HPDE6-E6E7 (cell line): ENCODE results near the gene ADARB1.

ENCODE experiments used
- DNase-seq: peaks from one replicate; pipeline ENCODE4 v3.0.0; 2011; ENCODE audit warnings: missing footprints; ENCODE audit errors: extremely low spot score

ADARB1 gene

GRCh38 chr21:45149021-45149420 lies 74.6 kb downstream of the ADARB1 start:
- no peak for DNase-seq

GRCh38 chr21:45150638-45151131 lies 76.3 kb downstream of the ADARB1 start:
- DNase-seq: no peak

DNA sequence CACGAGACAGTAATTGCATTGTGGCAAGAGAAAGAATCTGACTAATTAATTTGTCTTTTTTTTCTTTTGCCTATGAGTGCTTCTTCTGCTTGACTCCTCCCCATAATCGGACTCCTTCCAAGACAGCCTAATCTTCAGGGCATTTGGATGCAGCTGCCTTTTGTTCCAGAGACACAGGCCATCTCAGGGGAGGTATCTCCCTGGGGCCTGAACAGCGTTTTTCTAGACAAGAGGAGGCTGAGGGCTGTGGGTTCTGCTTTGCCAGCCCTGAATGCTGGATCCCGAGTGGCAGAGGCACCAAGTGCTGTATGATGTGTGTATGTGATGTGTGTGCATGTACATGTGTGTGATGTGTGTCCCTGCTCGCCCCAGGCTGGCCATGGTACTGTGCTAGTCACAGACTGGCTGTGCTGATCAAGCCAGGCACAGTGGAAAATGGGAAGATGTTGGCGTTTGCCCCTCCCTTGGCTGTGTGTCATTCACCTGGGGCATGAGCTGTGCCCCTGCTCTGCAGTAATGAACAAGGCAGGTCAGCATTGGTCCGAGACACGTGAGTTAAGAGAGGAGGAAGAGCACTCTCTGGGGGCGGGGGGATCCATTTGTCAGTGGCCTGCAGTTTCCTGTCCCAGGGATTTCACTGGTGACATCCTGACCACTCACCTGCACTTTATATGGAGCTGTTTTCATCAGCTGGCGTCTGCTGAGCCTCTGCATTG lies 77.2 kb downstream of the ADARB1 start:
- no peak for DNase-seq

GRCh38 chr21:45152265-45152746 lies 77.9 kb downstream of the ADARB1 start:
- DNase-seq: no peak

GRCh38 chr21:45153358-45154318 lies 79.3 kb downstream of the ADARB1 start:
- no peak for DNase-seq

- DNase-seq: no peak
These were observed 80.4 kb downstream of the ADARB1 start for GRCh38 chr21:45154511-45155508.

DNA sequence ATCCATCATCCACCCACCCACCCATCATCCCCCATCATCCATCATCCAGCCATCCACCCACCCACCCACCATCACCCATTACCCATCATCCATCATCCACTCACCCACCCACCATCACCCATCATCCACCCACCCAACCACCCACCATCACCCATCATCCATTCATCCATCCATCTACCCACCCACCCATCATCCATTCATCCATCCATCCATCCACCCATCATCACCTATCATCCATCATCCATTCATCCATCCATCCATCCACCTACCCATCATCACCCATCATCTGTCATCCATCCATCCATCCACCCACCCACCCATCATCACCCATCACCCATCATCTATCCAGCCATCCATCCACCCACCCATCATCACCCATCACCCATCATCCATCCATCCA lies 81.5 kb downstream of the ADARB1 start:
- DNase-seq: no peak

- no peak for DNase-seq
These were observed 82.1 kb downstream of the ADARB1 start for GRCh38 chr21:45156459-45156858.

DNA sequence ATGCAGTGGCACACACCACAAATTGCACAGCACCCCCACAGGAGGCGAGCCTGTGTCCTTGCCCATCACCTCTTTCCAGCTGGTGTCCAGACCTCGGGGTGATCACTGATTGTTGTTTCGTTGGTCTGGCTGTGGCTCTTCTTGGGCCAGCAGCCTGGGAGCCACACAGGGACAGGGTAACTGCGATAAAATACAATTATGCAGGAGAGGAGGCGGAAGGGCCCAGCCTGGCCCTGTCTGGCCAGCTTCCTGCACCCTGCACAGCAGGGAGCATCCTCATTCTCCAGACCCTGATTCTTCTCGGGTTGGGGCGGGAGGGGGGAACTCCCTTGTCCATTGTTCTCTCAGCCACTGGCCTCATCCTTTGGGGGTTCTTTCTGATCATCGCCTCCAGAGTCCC lies 83.6 kb downstream of the ADARB1 start:
- no peak for DNase-seq

- DNase-seq: no peak
These were observed 84.4 kb downstream of the ADARB1 start for GRCh38 chr21:45158491-45159423.

- no peak for DNase-seq
These were observed 85.8 kb downstream of the ADARB1 start for GRCh38 chr21:45160198-45160597.

DNA sequence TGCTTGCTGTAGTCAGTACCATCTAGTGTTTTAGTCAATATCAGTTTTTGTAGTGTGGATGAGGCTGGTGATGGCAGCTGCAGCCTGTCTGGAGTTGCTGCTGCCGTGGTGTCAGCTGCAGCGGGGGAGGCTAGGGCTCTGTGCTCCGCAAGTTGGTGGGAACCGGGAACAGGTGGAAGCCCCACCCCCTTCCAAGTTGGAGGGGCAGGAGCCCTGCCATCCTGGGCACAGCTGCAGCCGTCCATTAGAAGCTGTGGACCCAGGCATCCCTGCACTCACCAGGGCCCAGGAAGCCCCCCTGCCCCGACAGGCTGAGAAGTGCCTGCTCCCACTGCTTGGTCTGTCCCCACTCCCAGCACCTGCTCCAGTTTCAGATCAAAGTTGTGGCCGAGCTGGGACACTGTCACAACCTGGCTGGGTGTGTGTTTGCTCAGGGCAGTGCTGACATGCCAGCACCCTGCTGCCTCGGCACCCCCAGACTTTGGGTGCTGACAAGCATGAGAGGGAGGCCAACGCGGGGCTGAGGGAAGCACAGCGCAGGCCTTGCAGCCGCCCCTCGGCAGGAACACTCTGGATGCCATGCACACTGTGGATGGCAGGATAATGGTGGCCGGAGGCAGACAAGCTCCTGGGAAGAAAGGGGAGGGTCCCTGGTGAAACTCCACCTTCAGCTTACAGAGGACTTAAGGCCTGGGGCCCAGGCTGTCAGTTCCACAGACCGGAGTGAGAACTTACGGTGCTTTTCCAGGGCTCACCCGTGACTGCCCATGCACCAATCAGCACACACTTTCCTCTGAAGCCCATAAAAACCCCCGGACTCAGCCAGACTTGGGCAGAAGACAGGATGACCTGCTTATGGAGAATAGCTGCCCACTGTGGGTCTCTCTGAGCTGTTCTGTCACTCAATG lies 86.9 kb downstream of the ADARB1 start:
- no peak for DNase-seq

DNA sequence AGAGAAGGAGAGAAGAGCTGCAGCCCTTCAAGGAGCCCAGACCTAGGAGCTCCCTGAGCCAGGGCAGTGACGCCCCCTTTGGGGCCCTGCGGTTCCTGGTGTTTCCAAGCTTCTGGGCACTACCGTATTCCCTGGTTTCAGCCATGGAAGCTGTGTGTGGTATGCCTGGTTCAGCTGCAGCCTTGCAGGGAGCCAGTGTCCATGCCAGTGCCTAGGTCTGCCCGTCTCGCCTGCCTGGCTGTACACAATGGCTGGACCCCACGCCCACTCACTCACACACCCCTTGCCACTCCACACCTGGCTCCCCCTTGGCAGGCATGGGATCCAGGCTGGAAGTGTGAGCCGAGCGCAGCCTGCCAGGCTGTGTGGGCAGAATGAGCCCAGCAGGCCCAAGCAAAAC lies 87.7 kb downstream of the ADARB1 start:
- DNase-seq: no peak

- DNase-seq: no peak
These were observed 88.4 kb downstream of the ADARB1 start for GRCh38 chr21:45162809-45163208.

GRCh38 chr21:45163413-45164123 lies 89.2 kb downstream of the ADARB1 start:
- DNase-seq: no peak

DNA sequence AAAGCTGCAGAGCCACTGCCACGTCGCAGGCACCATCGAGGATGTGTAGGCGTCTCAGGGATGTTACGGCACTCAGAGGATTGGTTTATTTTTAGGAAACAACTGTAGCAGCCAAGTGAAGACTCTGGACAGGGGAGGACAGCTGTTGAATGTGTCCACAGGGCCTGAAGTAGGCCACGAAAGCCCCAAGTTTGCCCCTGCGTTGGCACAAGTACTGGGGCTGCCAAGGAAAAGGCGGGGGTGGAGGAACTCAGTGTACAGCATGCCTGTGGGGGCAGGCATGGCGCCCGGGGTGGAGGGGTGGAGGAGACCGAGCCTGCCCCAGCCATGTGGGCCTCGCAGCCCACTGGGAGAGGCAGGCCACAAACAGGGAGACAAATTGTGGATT lies 89.7 kb downstream of the ADARB1 start:
- DNase-seq: no peak

- no peak for DNase-seq
These were observed 90.5 kb downstream of the ADARB1 start for GRCh38 chr21:45164838-45165237.

DNA sequence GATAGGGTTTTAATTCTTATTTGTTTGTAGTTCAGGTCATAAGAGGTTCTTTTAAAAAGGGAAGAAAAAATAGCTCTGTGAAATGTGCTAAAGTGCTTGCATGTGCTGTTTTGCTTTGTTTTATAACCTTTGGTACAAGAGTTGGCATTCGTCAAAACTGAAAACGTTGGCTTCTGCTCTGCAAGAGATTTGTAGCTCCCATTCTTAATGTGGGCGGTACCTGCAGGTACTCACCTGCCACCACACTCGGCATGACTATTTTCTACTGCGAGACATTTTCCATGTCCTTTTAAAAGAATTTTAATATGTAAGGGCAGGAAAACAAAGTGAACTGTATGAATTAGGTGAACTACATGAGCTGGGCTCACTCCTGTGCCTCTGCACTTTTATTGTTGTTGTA lies 92.6 kb downstream of the ADARB1 start:
- no peak for DNase-seq

- no peak for DNase-seq
These were observed 93.4 kb downstream of the ADARB1 start for GRCh38 chr21:45167796-45168222.
